K562 (cell line): ENCODE measurements around the gene ANKMY1. TPM values are rescaled to one million over a fixed set of nuclear protein-coding genes. Genes with fewer than 3 reads are reported as not detected.

Source experiments
- ATAC-seq: fragments of 200-7000 bp; cut with Tn5 transposase; 3 replicates; pipeline ENCODE4 v1.9.1; 2020; ENCODE audit warnings: moderate library complexity
- BruUV-seq: library from RNA; stranded (reverse); fragments of 400-500 nt; replicated peaks from 2 replicates; lab custom pipeline; 2021; lab: Mats Ljungman, UMichigan
- CTCF ChIA-PET: fragments of 300-600 bp; formaldehyde crosslinking; extraction: SDS; loops from one replicate; lab custom pipeline; 2021; ENCODE audit warnings: low intra/inter-chr PET ratio; lab: Yijun Ruan, JAX
- POLR2A ChIA-PET: fragments of 300-600, 350-650 bp; sonication (Branson Sonifier 250); formaldehyde crosslinking; extraction: SDS; loops from one replicate; lab custom pipeline; 2021; ENCODE audit warnings: antibody characterized with exemption, inconsistent platforms; lab: Yijun Ruan, JAX
- DNase-seq, 4 experiments: peaks; one replicate each; pipeline versions ENCODE4 v3.0.0 to v3.0.0-alpha.2; 2011 to 2018; ENCODE audit warnings: low spot score in 3 of 4, mixed read lengths in 3 of 4; ENCODE audit errors: extremely low read depth in 1 of 4
- FAIRE-seq: peaks from 2 replicates; lab custom pipeline; 2011; peaks lifted over from hg19 to GRCh38; lab: Jason Lieb, UNC
- H2AFZ ChIP-seq: 2 replicates; pipeline ENCODE4 v1.6.0; 2011; ENCODE audit warnings: low read depth, low read length, control low read depth, inconsistent platforms
- H3K27ac ChIP-seq: fragments of 200-600 bp; 3 replicates; pipeline ENCODE4 v1.8.0; 2011; ENCODE audit warnings: low read depth, mild to moderate bottlenecking, control low read depth, inconsistent platforms, low read length, moderate library complexity, mixed read lengths; ENCODE audit errors: extremely low read depth
- H3K27me3 ChIP-seq, 2 experiments: fragments of 300-600 bp in 1 of 2; 2 replicates in 1 of 2; 3 replicates in 1 of 2; pipeline versions ENCODE4 v1.6.0 to v1.8.0; 2011; ENCODE audit warnings: inconsistent platforms in 2 of 2, low read length in 2 of 2, mild to moderate bottlenecking in 1 of 2, mixed read lengths in 1 of 2, moderate library complexity in 1 of 2; ENCODE audit not compliant: control insufficient read depth in 2 of 2, insufficient read depth in 2 of 2
- H3K36me3 ChIP-seq: fragments of 300-600 bp; 3 replicates; pipeline ENCODE4 v1.8.0; 2011; ENCODE audit warnings: mild to moderate bottlenecking, low read length, inconsistent platforms; ENCODE audit not compliant: control insufficient read depth, insufficient read depth
- H3K4me1 ChIP-seq, 2 experiments: fragments of 200-600 bp in 1 of 2; replicated peaks in 1 of 2; 2 replicates in 1 of 2; 3 replicates in 1 of 2; pipeline versions ENCODE4 v1.5.1 to v1.8.0; 2011; ENCODE audit warnings: inconsistent platforms in 2 of 2, low read length in 2 of 2, mild to moderate bottlenecking in 1 of 2, mixed read lengths in 1 of 2, moderate library complexity in 1 of 2; ENCODE audit not compliant: control insufficient read depth in 2 of 2, insufficient read depth in 2 of 2
- H3K4me2 ChIP-seq: 2 replicates; pipeline ENCODE4 v1.6.1; 2011; ENCODE audit warnings: low read length, control low read depth, inconsistent platforms, mixed read lengths; ENCODE audit not compliant: insufficient read depth
- H3K4me3 ChIP-seq: fragments of 200-600 bp; sonication (generic), shearing (Covaris generic); 2 replicates; pipeline ENCODE4 v1.5.1; 2016; ENCODE audit warnings: control low read depth, inconsistent platforms
- H3K79me2 ChIP-seq: fragments of 200-600 bp; 3 replicates; pipeline ENCODE4 v1.8.0; 2011; ENCODE audit warnings: low read length, inconsistent platforms; ENCODE audit not compliant: control insufficient read depth, insufficient read depth
- H3K9ac ChIP-seq, 2 experiments: 2 replicates each; pipeline versions ENCODE4 v1.6.0 to v1.6.1; 2011; ENCODE audit warnings: low read depth in 2 of 2, low read length in 2 of 2, control low read depth in 1 of 2, inconsistent platforms in 1 of 2, mild to moderate bottlenecking in 1 of 2, mixed read lengths in 1 of 2; ENCODE audit not compliant: insufficient read depth in 1 of 2
- H3K9me1 ChIP-seq: one replicate; pipeline ENCODE4 v1.6.0; 2011; ENCODE audit warnings: inconsistent platforms, mild to moderate bottlenecking, low read length, moderate library complexity; ENCODE audit not compliant: control insufficient read depth, insufficient read depth
- H3K9me3 ChIP-seq: replicated peaks from 2 replicates; pipeline ENCODE4 v1.5.1; 2011; ENCODE audit warnings: low read depth, low read length, inconsistent platforms; ENCODE audit not compliant: control insufficient read depth, insufficient read depth
- H4K20me1 ChIP-seq: replicated peaks from 2 replicates; pipeline ENCODE4 v1.6.1; 2011; ENCODE audit warnings: low read length, inconsistent platforms, mixed read lengths; ENCODE audit not compliant: control insufficient read depth, insufficient read depth
- ESRRB ChIP-seq: fragments of 250-450 bp; sonication (Bioruptor Pico); IDR thresholded peaks from 2 replicates; pipeline ENCODE4 v1.5.0; 2020; ENCODE audit warnings: mild to moderate bottlenecking, moderate library complexity, borderline replicate concordance
- HNRNPK ChIP-seq: fragments of 200-400 bp; formaldehyde crosslinking; IDR thresholded peaks from one replicate; pipeline ENCODE4 v1.6.1; 2018; ENCODE audit warnings: mild to moderate bottlenecking, low read depth, low read length; ENCODE audit not compliant: poor library complexity, severe bottlenecking
- ZMIZ1 ChIP-seq, 2 experiments: fragments of 150-350 bp in 1 of 2; IDR thresholded peaks; 2 replicates each; pipeline ENCODE4 v1.6.1; 2012 to 2016; ENCODE audit warnings: low read depth in 2 of 2, low read length in 2 of 2, mild to moderate bottlenecking in 1 of 2, moderate library complexity in 1 of 2
- ZNF212 ChIP-seq: fragments of 450-650 bp; formaldehyde crosslinking; IDR thresholded peaks from 2 replicates; pipeline ENCODE4 v1.4.0; 2020; ENCODE audit warnings: mild to moderate bottlenecking
- WGBS: fragments of 100-300 bp; shearing (Covaris generic); methylation state at CpG from one replicate; pipeline ENCODE4 v1.1.6; 2016; ENCODE audit warnings: low coverage, mixed read lengths; ENCODE audit not compliant: insufficient coverage; ENCODE audit errors: missing lambda C conversion rate; 5-methylcytosine and 5-hydroxymethylcytosine counted together
- in situ Hi-C: fragments of 300-500 bp; cut with MboI; formaldehyde crosslinking; loops from 4 replicates; pipeline ENCODE4 v1.15.0; 2018; ENCODE audit warnings: inconsistent platforms, mixed read lengths
- intact Hi-C: fragments of 100-400 bp; cut with micrococcal nuclease; formaldehyde crosslinking; loops from 2 replicates; pipeline ENCODE4 v1.14.2; 2022
- polyA plus RNA-seq, 8 experiments: library from polyadenylated mRNA; depleted of rRNA in 4 of 8; stranded (reverse) in 5 of 8; unstranded in 3 of 8; fragments of >200 nt; fragmentation: Nextera tagmentation in 2 of 8; fragmentation: Illumina TruSeq in 1 of 8; extraction: Ambion mirVana in 2 of 8; extraction: Trizol in 1 of 8; gene quantifications; 2 replicates each; pipeline versions ENCODE4 v1.2.1 to v1.2.3, GENCODE V29; 2011 to 2014; ENCODE audit warnings: inconsistent platforms in 1 of 8, missing spikeins in 1 of 8
- total RNA-seq, 7 experiments: library from RNA; depleted of rRNA in 6 of 7; stranded (reverse); fragments of >200 nt in 6 of 7; fragmentation: Illumina TruSeq in 2 of 7; extraction: Trizol in 2 of 7; gene quantifications; 2 replicates each; pipeline versions ENCODE4 v1.2.1 to v1.2.3, GENCODE V29; 2011 to 2021; ENCODE audit warnings: low replicate concordance in 1 of 7

ANKMY1 gene
- total and polyA plus RNA-seq, 9 of the 15 experiments (the other 6 are each of a cell fraction or from before 2014, with no cell fraction given) = 0.75 to 15.1 (median 11.7) TPM

- no peak overlapping the region for H2AFZ ChIP-seq
- no peak overlapping the region for H3K4me2 ChIP-seq
- no peak overlapping the region for H3K27ac ChIP-seq
- DNase-seq (no peak), FAIRE-seq (no peak), ATAC-seq (peak; percentile 48; the same call in 1 of the 3 replicates)
- in situ Hi-C loops (no loop called here), intact Hi-C loops (no loop called here)
- H3K4me1 ChIP-seq = peaks cover 0 to 7% of the 10 kb centered on the region in 2 experiments; a peak in 1 of 5 replicates
- no peak for TF ChIP-seq ZNF212 (CRISPR knock-in tag)
- TF ChIP-seq HNRNPK = no peak
- no peak for TF ChIP-seq ESRRB (CRISPR knock-in tag)
- no peak for TF ChIP-seq ZMIZ1 (IDR thresholded peaks at IDR 0.05; ENCODE audit: low read depth in 2 of 2, low read length in 2 of 2)
- ChIA-PET POLR2A (no interaction called here), CTCF (no interaction called here)
- no peaks in the 10 kb centered on the region for H3K36me3 ChIP-seq
- H3K79me2 ChIP-seq = no peaks in the 10 kb centered on the region
- H3K9me1 ChIP-seq = no peaks in the 10 kb centered on the region
- no peaks in the 10 kb centered on the region for H3K9me3 ChIP-seq
- no TSS peak for BruUV-seq
- no peak overlapping the region for H3K4me3 ChIP-seq
- 72% methylated on average over 14 of the region's 22 CpGs for WGBS
- no peak overlapping the region for H3K9ac ChIP-seq
- no peaks in the 10 kb centered on the region for H4K20me1 ChIP-seq
- no peaks in the 10 kb centered on the region for H3K27me3 ChIP-seq
Observed at GRCh38 chr2:240467659-240468302, 90.0 kb downstream of the ANKMY1 start.
